GM23248 (cell line): ENCODE data around the gene EMC7. TPM values are rescaled to one million over a fixed set of nuclear protein-coding genes. Genes with fewer than 3 reads are reported as not detected.
"Not testable (repeated sequence)": the region's sequence is repeated elsewhere in the genome, so short reads cannot be mapped to it uniquely, and the experiment has no call there.

Experiments used
- DNase-seq: peaks from one replicate; pipeline ENCODE4 v3.0.0-alpha.2; 2015
- H2AFZ ChIP-seq: fragments of 200-600 bp; sonication (generic); 2 replicates; pipeline ENCODE4 v1.6.1; 2016; ENCODE audit warnings: antibody characterized with exemption
- H3F3A ChIP-seq: fragments of 200-600 bp; sonication (generic); 2 replicates; pipeline ENCODE4 v1.6.1; 2016; ENCODE audit warnings: mild to moderate bottlenecking, antibody characterized with exemption, mixed run types; ENCODE audit not compliant: insufficient read depth
- H3K27ac ChIP-seq: fragments of 200-600 bp; sonication (generic); 2 replicates; pipeline ENCODE4 v1.5.1; 2016; ENCODE audit warnings: mild to moderate bottlenecking
- H3K27me3 ChIP-seq: fragments of 200-600 bp; sonication (generic); replicated peaks from 2 replicates; pipeline ENCODE4 v1.6.1; 2016; ENCODE audit warnings: mild to moderate bottlenecking; ENCODE audit not compliant: insufficient read depth
- H3K36me3 ChIP-seq: fragments of 200-600 bp; sonication (generic); 2 replicates; pipeline ENCODE4 v1.6.1; 2016; ENCODE audit warnings: low read depth, mild to moderate bottlenecking
- H3K4me1 ChIP-seq: fragments of 200-600 bp; sonication (generic); 2 replicates; pipeline ENCODE4 v1.6.1; 2016; ENCODE audit warnings: mild to moderate bottlenecking; ENCODE audit not compliant: insufficient read depth
- H3K4me2 ChIP-seq: fragments of 200-600 bp; sonication (generic); one replicate; pipeline ENCODE4 v1.6.1; 2016; ENCODE audit warnings: mild to moderate bottlenecking; ENCODE audit not compliant: unreplicated experiment
- H3K4me3 ChIP-seq: fragments of 200-600 bp; sonication (generic); 2 replicates; pipeline ENCODE4 v1.5.1; 2016; ENCODE audit warnings: mild to moderate bottlenecking
- H3K79me2 ChIP-seq: fragments of 200-600 bp; sonication (generic); 2 replicates; pipeline ENCODE4 v1.6.1; 2016; ENCODE audit warnings: mild to moderate bottlenecking; ENCODE audit not compliant: insufficient read depth
- H3K9ac ChIP-seq: fragments of 200-600 bp; sonication (generic); 2 replicates; pipeline ENCODE4 v1.6.1; 2016; ENCODE audit warnings: mild to moderate bottlenecking
- H3K9me2 ChIP-seq: fragments of 200-600 bp; sonication (generic); 2 replicates; pipeline ENCODE4 v1.6.1; 2016; ENCODE audit warnings: mixed run types, mild to moderate bottlenecking, moderate library complexity; ENCODE audit not compliant: insufficient read depth
- H3K9me3 ChIP-seq: fragments of 200-600 bp; sonication (generic); one replicate; pipeline ENCODE4 v1.6.1; 2017; ENCODE audit warnings: low read depth
- H4K20me1 ChIP-seq: fragments of 200-600 bp; sonication (generic); 2 replicates; pipeline ENCODE4 v1.6.0; 2016; ENCODE audit not compliant: insufficient read depth
- EZH2 ChIP-seq: fragments of 200-600 bp; sonication (generic); IDR thresholded peaks from 2 replicates; pipeline ENCODE4 v1.6.1; 2018; ENCODE audit warnings: antibody characterized with exemption, mild to moderate bottlenecking; ENCODE audit not compliant: insufficient read depth, poor library complexity, severe bottlenecking
- EZH2phosphoT487 ChIP-seq: fragments of 200-600 bp; sonication (generic); IDR thresholded peaks from 2 replicates; pipeline ENCODE4 v1.6.1; 2018; ENCODE audit warnings: antibody characterized with exemption, moderate library complexity, mild to moderate bottlenecking, low read depth; ENCODE audit not compliant: insufficient read depth
- WGBS, 2 experiments: methylation state at CpG; one replicate each; pipeline ENCODE4 v1.1.6; 2015 to 2017; ENCODE audit warnings: low lambda C conversion rate in 2 of 2, low coverage in 1 of 2; ENCODE audit errors: missing lambda C conversion rate in 2 of 2; 5-methylcytosine and 5-hydroxymethylcytosine counted together
- in situ Hi-C: fragments of 300-500 bp; cut with MboI; formaldehyde crosslinking; loops from 2 replicates; pipeline ENCODE4 v1.15.0; 2020
- polyA plus RNA-seq: library from polyadenylated mRNA; unstranded; fragments of >200 nt; fragmentation: Nextera tagmentation; extraction: Ambion mirVana; gene quantifications from 2 replicates; pipeline ENCODE4 v1.2.1, GENCODE V29; 2016
- total RNA-seq: library from RNA; depleted of rRNA; stranded (reverse); fragments of >200 nt; shearing (Covaris generic); gene quantifications from 2 replicates; pipeline ENCODE4 v1.2.3, GENCODE V29; 2014

Gene EMC7
- total and polyA plus RNA-seq, 2 experiments from 2014 or later, result 52.6 to 229 TPM

DNA sequence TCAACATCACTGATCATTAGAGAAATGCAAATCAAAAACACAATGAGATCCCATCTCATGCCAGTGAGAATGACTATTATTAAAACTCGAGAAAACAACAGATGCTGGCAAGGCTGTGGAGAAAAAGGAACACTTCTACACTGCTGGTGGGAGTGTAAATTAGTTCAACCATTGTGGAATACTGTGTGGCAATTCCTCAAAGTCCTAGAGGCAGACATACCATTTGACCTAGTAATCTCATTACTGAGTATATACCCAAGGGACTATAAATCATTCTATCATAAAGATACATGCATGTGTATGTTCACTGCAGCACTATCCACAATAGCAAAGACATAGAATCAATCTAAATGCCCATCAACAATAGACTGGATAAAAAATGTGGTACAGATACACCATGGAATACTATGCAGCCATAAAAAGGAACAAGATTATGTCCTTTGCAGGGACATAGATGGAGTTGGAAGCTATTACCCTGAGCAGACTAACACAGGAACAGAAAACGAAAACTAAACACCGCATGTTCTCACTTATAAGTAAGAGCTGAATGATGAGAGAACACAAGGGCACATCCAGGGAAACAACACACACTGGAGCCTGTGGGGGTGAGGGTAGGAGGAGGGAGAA, 47.5 kb downstream of the EMC7 start:
- Histone ChIP-seq H3K27ac (no peak overlapping the region), H3K27me3 (no peaks in the 10 kb centered on the region), H3K4me2 (no peak overlapping the region), H4K20me1 (no peaks in the 10 kb centered on the region), H3K36me3 (no peaks in the 10 kb centered on the region), H3K9ac (no peak overlapping the region), H3F3A (peaks cover 25% of the 10 kb centered on the region), H3K4me1 (peaks cover 20% of the 10 kb centered on the region), H3K9me3 (peaks cover 3% of the 10 kb centered on the region), H2AFZ (no peak overlapping the region), H3K9me2 (no peaks in the 10 kb centered on the region), H3K79me2 (no peaks in the 10 kb centered on the region), H3K4me3 (no peak overlapping the region)
- WGBS, 2 experiments, result 64 to 73% methylated on average over 3 of the region's 3 CpGs
- in situ Hi-C loops, result no loop called here
- no peak for DNase-seq
- TF ChIP-seq EZH2 (no peak), EZH2phosphoT487 (no peak)

DNA sequence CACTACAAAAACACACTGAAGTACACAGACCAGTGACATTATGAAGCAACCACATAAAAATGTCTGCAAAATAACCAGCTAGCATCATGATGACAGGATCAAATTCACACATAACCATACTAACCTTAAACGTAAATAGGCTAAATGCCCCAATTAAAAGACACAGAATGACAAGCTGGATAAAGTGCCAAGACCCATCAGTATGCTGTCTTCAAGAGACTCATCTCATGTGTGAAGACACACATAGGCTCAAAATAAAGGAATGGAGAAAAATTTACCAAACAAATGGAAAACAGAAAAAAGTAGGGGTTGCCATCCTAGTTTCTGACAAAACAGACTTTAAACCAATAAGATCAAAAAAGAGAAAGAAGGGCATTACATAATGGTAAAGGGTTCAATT, 51.3 kb downstream of the EMC7 start:
- Histone ChIP-seq H3K4me1 (peaks cover 19% of the 10 kb centered on the region), H3F3A (peaks cover 15% of the 10 kb centered on the region; the same call in 1 of the 2 replicates)
- H3K9me3 ChIP-seq, H4K20me1 ChIP-seq, H2AFZ ChIP-seq, H3K9me2 ChIP-seq, H3K36me3 ChIP-seq, H3K79me2 ChIP-seq, DNase-seq, H3K4me3 ChIP-seq, H3K27ac ChIP-seq, H3K27me3 ChIP-seq, H3K4me2 ChIP-seq, in situ Hi-C loops, H3K9ac ChIP-seq: not testable (repeated sequence)
- 58 to 70% methylated on average over 1 of the region's 1 CpG for WGBS, 2 experiments

DNA sequence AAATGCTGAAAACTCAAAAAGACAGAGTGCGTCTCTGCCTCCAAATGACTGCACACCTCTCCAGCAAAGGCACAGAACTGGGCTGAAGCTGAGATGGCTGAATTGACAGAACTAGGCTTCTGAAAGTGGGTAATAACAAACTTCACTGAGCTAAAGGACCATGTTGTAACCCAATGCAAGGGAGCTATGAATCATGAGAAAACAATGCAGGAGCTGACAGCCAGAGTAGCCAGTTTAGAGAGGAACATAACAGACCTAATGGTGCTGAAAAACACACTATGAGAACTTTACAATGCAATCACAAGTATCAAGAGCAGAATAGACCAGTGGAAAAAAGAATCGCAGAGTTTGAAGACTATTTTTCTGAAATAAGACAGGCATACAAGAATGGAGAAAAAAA, 52.5 kb downstream of the EMC7 start:
- Histone ChIP-seq H3K9me3 (peaks cover 3% of the 10 kb centered on the region), H3K4me2 (peak overlapping the region; percentile 28), H2AFZ (no peak overlapping the region; the same call in 1 of the 2 replicates), H3K9ac (peak overlapping the region; percentile 3; the same call in 1 of the 2 replicates), H3K27ac (peak overlapping the region; percentile 35), H3K79me2 (no peaks in the 10 kb centered on the region), H4K20me1 (no peaks in the 10 kb centered on the region), H3K4me3 (no peak overlapping the region), H3F3A (peaks cover 11% of the 10 kb centered on the region; the same call in 1 of the 2 replicates), H3K36me3 (no peaks in the 10 kb centered on the region), H3K27me3 (no peaks in the 10 kb centered on the region), H3K9me2 (no peaks in the 10 kb centered on the region), H3K4me1 (peaks cover 19% of the 10 kb centered on the region)
- in situ Hi-C loops, result no loop called here
- 90 to 91% methylated on average over 2 of the region's 2 CpGs for WGBS, 2 experiments
- no peak for TF ChIP-seq EZH2phosphoT487
- TF ChIP-seq EZH2, result no peak
- DNase-seq, result peak; percentile 68

DNA sequence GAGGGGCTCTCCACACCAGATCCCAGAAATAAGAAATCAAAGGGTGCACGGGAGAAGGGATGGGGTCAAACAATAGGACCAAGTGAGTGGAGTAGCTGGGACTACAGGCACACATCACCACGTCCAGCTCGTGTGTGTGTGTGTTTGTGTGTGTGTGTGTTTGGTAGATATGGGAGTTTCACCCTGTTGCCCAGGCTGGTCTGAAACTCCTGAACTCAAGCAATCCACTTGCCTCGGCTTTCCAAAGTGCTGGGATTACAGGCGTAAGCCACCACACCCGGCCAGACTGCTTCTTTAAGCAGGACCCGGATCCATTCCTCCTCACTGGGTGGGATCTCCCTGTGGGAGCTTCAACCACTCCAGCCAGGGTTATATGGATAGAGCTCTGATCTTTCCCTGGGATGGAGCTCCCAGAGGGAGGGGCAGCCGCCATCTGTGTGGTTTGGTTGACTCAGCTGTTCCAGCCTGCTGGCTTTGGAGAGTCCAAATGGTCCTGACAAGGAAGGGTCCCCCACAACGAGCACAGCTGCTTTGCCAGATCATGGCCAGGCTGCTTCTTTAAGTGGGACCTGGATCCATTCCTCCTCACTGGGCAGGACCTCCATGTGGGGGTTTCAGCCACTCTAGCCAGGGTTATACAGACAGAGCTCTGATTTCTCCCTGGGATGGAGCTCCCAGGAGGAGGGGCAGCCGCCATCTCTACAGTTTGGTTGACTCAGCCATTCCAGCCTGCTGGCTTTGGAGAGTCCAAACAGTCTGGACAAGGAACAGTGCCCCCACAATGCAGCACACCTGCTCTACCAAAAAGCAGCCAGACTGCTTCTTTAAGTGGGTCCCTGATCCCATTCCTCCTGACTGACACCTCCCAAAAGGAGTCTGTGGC, 53.5 kb downstream of the EMC7 start:
- in situ Hi-C loops, result no loop called here
- peak; percentile 36 for DNase-seq
- 70 to 75% methylated on average over 10 of the region's 10 CpGs for WGBS, 2 experiments
- Histone ChIP-seq H3K9ac (peak overlapping the region; percentile 21; the same call in 1 of the 2 replicates), H2AFZ (no peak overlapping the region), H3K4me1 (peaks cover 19% of the 10 kb centered on the region), H4K20me1 (no peaks in the 10 kb centered on the region), H3K36me3 (no peaks in the 10 kb centered on the region), H3K4me3 (no peak overlapping the region), H3K9me2 (no peaks in the 10 kb centered on the region), H3F3A (peaks cover 11% of the 10 kb centered on the region; the same call in 1 of the 2 replicates), H3K27me3 (no peaks in the 10 kb centered on the region), H3K4me2 (no peak overlapping the region), H3K27ac (peak overlapping the region; percentile 67), H3K9me3 (peaks cover 3% of the 10 kb centered on the region), H3K79me2 (no peaks in the 10 kb centered on the region)
- no peak for TF ChIP-seq EZH2
- no peak for TF ChIP-seq EZH2phosphoT487
